Stomach (tissue), 4 donors: ENCODE data around the gene RFC1.

Experiments
- CTCF ChIP-seq, 7 experiments: fragments of 450-650 bp in 4 of 7; fragments of 200-600 bp in 3 of 7; sonication (generic) in 3 of 7; IDR thresholded peaks; one replicate each; pipeline ENCODE4 v1.5.1; 2016 to 2019; ENCODE audit warnings: antibody characterized with exemption in 7 of 7, control low read depth in 2 of 7, mild to moderate bottlenecking in 1 of 7
- EP300 ChIP-seq: sonication (generic); formaldehyde crosslinking; IDR thresholded peaks from one replicate; pipeline ENCODE4 v1.6.1; 2017; ENCODE audit warnings: antibody characterized with exemption
- POLR2A ChIP-seq, 4 donors: fragments of 450-650 bp; IDR thresholded peaks; one replicate each; pipeline ENCODE4 v1.6.1; 2016; ENCODE audit warnings: antibody characterized with exemption in 4 of 4, control low read depth in 2 of 4, mild to moderate bottlenecking in 1 of 4, moderate library complexity in 1 of 4
- POLR2AphosphoS5 ChIP-seq, 3 donors: sonication (generic); formaldehyde crosslinking; IDR thresholded peaks; one replicate each; pipeline ENCODE4 v1.6.1; 2016; ENCODE audit warnings: antibody characterized with exemption in 3 of 3

GRCh38 chr4:39312816-39313215 is 53.3 kb downstream of the RFC1 start:
- TF ChIP-seq CTCF (IDR thresholded peaks at IDR 0.05) (no peak), POLR2A (IDR thresholded peaks at IDR 0.05) (no peak), EP300 (no peak), POLR2AphosphoS5 (IDR thresholded peaks at IDR 0.05) (no peak)
